SKM-1 treated with dmso at 0.1 percent for 144 hours (cell line): ENCODE measurements around the gene MRPL11.

Experiments
- DNase-seq: peaks from one replicate; lab custom pipeline; 2025; ENCODE audit not compliant: unreplicated experiment; lab: John Stamatoyannopoulos, UW

MRPL11 gene

DNA sequence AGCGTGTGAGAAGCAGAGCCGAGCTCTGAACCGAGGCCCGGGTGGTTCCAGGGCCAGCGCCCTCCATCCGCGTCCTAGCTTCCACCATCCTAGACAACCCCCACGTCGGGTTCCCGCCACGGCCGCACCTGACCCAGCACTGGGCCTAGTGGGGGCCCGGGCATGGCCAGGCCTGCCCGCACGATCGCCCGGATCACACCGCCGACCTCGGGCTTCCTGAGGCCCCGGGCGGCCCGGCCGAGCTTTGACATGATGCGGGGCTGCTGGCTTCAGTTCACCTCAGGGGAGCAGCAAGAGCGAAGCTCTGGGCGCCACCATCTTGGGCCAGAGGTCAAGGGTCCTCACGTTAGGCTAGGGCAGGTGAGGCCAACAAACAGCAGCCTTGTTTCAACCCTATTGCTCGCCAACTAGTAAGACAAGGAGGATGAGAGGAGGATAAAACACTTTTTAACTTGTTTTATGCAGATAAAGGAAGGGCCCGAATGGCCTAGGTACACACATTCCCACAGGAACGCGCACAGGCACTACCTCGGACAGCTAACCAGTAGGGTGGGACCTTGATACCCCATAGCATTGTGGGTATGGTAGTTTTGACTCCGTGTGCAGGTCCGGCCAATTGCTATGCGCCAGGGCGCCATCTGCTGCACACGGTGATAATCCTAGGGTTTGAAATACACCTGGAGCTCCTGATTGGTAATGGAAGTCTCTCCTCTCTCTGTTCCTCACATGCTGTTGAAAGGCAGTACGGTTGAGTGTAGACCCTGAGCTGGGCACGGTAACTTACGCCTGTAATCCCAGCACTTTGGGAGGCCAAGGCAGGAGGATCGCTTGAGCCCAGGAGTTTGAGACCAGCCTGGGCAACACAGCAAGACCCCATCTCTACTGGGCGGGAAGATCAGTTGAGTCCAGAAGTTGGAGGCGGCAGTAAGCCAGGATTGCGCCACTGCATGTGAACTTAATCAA lies at the start of gene MRPL11:
MRPL11 (minus strand) TSS at position 345 of the 963 bp plus-strand sequence; CDS start at position 251, 94 bp downstream.
- DNase-seq: peak; percentile 95

DNA sequence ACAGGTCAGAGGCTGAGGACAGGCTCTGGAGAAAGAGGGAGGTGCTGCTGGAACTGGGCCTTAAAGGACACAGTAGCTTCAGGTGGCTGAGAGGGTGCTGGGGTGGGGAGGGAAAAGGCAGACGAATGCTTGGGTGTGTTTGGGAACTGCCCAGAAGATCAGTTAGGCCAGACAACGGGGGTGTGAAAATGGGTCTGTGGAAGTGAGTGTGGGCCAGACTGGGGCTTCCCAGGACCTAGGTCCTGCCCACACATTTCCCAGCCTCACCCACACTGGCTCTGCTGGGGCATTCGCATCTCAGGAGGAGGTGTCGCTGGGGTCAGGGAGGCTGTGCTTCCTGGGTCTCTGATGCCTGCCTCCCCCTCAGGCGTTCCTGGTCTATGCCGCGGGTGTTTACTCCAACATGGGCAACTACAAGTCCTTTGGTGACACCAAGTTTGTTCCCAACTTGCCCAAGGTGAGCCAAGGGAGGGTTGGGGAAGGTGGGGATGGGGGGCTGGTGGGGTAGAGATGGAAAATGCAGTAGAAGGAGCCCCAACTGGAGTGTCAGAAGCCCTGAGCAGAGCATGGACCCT lies 46.2 kb upstream of the MRPL11 start:
- DNase-seq: no peak

DNA sequence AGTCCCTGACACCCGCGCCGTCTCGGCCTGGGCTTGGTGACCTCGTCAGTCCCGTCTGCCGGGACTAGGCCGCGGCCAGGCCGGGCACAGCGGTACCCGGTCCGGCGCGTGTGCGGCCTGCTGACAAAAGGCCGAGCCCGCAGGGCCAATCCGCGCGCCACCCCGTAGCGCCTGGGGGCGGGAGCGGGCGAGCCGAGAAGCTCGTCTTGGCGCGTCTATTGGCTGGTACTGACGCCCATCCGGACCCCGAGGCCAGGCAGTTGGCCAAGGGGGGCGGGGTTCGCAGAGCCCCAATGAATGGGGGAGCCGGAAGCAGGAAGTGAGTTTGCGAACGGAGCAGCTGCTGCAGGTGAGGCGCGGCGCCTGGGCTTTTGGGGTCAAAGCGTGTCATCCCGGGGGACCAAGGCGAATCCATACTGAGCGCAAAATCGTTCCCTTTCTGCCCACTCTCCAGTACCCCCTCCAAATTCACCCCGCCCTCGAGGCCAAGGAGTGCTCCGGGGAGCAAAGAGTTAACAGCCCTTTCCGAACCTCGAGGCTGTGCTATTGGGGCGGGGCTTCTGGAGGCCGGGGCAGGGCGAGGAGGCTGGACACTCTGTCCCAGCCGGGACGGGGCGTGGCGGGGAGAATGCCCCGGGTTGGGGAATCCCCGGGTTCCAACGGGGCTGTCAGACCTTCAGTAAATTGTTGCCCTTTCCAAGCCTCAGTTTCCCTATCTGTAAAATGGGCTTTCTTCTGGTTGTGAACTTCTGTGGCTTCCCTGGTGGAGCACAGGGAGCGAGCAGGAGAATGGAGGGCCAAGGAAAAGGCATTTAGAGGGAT lies 41.7 kb upstream of the MRPL11 start, which contains the start of gene DPP3:
DPP3 (plus strand) TSS at position 318 of the 822 bp plus-strand sequence. CDS start 1,767 bp downstream, outside the sequence.
- peak; percentile 95 for DNase-seq

DNA sequence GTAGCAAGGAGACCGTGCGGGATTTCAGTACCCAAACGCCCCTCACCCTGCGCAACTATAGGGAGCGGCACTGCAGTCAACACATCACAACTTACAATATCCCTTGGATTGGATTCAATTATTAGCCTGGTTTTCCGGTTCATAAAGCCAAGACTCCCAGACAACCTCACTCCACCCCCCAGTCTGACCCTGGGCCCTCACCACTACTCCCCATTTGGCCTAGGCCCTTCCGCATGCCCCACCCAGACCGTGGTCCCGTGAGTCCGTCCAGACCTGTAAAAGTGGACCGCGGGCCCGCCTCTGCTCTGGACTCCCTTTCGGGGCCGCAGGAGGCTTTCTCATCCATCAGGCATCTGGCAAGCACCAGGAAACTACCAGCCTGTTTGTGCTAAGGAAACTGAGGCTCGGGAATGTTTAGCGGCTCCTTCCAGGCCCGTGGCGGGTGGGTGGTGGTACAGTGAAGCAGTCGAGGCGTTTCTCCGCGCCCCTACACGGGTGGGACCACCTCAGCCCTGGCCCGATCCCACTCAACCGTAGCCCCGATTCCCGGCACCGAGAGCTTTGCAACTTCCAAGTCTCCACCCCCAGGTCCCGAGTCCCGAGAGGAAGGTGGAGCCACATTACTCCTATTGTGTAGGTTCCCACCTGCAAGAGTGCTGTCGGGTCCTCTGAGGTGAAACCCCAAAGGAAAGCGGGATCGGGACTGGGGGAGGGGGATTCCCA lies 40.9 kb upstream of the MRPL11 start:
- no peak for DNase-seq

DNA sequence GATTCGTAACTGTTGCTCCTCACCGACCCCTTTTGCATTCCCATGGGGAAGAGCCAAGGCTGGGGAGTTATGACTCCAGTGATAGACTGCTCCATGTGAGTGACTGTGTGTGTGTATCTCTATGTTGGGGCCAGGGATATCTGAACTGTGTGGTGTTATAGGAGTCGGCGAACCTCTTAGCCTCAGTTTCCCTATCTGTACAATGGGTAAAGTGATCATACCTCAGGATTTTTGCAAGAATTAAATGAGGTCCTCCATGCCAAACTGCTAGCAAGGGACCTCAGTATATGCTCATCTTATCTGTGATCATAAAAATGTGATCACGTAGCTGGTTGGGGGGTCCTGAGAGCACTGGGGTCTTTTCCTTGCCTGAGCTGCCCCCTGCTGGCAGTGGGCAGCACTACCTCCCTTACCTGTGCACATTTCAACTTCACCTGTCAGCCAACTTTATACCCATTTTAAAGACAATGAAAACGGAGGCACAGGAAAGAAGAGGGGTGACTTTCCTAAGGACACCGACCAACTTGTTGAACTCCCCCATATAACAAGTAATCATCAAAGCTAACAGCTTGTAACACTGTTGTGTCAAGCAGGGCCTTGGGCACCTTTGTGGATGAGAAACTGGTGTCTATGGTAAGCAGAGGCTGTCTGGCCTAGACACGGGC lies 40.2 kb upstream of the MRPL11 start:
- no peak for DNase-seq

DNA sequence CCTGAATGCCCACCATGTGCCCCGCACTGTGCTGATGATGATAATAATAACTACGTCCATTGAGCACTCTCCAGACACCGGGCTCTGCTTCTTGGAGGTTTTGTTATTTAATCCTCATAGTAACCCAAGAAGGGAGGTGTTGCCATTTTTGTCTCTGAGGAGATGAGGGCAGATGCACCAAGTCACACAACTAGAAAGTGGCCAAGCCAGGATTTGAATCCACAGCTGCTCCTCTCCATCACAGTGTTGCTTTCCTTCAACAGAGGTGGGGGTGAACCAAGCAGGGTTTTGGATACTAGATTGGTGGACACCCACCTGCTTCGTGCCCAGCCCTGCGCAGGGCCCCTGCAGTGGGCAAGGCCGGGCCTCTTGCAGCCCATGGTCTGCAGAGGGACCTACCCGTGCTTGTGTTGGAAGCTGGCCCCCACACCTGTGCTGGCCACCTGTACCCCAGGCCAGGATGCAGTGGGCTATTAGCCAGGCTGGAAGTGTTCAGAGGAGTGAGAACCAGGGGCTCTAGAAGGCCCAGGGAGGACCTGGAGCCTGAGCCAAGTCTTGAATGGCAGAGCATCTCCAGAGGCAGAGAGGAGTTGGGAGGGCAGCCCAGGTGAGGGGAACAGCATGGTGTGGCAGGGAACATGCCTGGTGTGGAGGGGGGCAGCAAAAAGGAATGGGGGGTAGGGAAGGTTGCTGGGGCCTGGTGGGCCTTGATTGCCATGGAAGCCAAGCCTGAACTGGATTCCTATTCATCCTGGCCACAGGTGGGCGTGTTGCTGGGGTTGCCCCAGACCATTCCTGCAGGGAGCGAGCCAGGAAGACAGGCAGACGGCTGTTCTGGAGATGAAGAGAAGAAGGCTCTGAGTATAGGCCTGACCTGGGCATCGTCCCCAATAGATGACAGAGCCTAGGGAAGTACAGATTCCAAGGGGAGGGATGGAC lies 38.9 kb upstream of the MRPL11 start:
- no peak for DNase-seq

DNA sequence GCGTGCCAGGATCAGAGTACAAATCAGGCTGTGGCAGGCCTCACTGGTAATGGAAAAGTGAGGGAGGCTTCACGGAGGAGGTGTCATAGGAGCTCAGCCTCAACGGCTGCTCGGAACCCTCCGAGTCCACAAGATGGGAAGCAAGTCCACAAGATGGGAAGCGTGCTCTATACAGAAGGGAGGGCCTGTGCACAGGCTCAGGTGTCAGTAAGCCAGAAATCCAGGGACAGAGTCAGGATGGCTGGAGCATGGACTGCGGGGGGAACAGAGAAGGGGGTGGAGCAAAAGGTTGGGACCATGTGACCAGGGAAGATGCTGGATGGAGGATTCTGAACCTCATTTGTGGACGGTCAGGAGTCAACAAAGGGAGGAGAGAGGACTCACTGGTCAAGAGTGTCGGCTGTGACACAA lies 38.2 kb upstream of the MRPL11 start:
- DNase-seq: no peak

DNA sequence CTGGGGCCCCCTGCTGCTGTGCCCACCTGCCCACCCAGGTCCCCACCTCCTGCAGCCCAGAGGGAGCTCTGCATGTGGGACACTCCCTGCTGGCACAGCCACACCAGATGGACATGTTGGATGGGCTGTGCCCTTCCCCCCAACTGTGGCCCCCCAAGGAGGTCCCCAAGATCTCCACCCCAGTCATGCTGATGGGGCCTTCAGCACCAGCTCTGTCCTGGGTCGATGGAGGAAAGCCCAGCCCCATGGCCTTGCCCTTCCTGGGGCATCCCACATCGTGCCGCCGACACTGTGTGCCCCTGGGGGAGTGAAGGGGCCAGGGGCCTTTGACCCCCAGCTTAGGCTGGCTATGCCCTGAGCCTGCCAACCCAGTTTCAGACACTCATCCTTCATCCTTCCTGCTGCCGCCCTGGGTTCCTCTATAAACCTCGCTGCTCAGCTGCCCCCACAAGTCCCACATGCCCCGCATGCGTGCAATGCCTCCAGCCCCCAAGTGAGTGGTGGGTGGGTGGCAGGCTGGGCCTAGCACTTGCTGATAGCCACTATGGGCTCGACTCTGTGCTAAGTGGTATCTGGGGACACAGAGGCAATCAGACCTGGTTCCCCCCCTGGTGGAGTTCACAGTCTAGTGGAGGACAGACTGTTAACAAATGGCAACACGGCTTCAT lies 37.7 kb upstream of the MRPL11 start:
- DNase-seq: no peak

DNA sequence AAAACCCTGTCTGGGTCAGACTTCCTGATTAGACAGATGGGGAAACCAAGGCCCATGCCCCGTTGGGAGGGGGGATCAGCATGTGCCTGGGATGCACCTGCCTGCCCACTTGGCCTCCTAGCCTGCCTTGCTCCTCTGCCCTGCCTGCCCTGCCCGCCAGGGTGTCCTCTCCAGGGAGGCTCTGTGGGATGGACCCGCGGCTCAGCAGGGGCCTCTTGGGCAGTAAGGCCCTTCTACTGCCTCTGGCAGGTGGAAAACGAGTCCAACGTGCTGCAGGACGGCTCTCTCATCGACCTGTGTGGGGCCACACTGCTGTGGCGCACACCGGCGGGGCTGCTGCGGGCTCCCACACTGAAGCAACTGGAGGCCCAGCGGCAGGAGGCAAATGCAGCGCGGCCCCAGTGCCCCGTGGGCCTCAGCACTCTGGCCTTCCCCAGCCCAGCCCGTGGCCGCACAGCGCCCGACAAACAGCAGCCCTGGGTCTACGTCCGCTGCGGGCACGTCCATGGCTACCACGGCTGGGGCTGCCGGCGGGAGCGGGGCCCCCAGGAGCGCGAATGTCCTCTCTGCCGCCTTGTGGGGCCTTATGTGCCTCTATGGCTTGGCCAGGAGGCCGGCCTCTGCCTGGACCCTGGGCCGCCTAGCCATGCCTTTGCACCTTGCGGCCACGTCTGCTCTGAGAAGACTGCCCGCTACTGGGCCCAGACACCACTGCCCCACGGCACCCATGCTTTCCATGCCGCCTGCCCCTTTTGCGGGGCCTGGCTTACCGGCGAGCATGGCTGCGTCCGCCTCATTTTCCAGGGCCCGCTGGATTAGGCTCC lies 36.9 kb upstream of the MRPL11 start:
- DNase-seq: no peak

DNA sequence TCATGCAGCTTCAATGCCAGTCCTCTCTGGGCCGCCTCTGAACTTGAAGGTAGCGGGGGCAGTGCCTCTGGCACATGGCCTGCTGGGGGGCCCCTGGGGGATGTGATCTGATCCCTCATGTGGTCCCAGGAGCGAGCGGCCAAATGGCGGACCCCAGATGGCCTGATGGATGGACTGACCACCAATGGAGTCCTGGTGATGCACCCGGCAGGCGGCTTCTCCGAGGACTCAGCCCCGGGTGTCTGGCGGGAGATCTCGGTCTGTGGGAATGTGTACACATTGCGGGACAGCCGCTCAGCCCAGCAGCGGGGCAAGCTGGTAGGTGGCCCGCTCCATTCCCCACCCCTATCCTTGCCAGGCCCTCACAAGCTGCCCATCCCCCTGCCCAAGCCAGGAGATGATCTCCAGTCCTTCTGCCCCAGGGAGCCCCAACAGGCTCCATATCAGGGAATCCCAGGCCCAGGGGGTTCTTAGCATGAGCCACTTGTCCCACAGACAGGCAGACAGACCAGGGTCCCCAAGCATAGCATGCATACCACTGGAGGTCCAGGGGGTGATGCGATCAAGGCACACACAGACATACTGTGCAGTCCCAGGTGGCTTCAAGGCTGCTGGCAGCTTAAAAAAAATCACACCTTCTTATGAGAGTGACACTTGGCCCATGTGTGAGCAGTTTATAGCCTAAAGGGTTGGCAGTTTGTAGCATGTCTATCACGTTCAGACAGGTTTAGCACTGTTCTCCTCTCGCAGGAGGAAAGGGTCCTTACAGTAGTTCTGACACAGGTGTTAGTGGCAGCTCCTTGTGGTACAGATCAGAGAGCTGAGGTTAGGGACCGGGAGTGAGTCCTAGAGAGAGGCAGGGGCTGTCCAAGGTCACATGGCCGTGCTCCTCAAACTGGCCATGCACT lies 35.2 kb upstream of the MRPL11 start:
- no peak for DNase-seq

DNA sequence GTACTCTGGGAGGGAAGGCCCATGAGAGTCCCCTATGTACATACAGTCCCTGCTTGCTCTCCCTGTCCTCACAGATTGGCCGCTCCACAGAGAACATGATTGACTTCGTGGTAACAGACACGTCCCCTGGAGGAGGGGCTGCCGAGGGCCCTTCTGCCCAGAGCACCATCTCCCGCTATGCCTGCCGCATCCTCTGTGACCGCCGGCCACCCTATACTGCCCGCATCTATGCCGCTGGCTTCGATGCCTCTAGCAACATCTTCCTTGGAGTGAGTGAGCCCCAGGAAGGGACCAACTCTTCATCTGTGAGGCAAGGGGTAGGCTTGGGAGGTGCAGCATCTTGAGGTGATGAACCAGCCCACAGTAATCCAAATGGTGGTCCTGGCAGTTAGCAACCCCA lies 34.5 kb upstream of the MRPL11 start:
- no peak for DNase-seq

DNA sequence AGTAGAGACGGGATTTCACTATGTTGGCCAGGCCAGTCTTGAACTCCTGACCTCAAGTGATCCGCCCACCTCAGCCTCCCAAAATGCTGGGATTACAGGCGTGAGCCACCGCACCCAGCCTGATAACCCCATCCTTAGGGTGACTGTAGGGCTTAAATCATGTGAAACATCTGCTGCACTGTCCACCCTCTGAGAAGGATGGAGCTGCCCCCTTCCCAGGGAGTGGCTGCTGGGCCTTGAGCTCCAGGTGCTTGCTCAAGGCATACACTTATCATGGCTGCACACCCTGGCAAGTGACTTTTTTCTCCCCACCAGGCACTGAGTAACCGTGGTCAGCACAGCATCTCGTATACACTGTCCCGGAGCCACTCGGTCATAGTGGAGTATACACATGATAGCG lies 33.4 kb upstream of the MRPL11 start:
- no peak for DNase-seq

DNA sequence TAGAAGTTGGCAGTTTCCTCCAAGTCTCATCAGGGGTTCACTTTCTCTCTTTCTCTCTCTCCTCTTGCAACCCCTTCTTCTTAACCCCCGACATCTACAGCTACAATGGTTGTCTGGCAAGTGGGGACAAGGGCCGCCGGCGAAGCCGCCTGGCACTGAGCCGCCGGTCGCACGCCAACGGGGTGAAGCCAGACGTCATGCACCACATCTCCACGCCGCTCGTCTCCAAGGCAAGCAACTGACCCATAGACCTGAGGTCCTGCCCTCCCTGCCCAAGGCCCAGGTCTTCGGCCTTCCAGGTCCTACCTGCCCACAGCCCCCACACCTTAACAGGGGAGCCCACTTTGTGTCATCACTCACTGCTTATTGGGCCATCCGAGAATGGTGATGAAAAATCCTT lies 32.5 kb upstream of the MRPL11 start:
- no peak for DNase-seq

DNA sequence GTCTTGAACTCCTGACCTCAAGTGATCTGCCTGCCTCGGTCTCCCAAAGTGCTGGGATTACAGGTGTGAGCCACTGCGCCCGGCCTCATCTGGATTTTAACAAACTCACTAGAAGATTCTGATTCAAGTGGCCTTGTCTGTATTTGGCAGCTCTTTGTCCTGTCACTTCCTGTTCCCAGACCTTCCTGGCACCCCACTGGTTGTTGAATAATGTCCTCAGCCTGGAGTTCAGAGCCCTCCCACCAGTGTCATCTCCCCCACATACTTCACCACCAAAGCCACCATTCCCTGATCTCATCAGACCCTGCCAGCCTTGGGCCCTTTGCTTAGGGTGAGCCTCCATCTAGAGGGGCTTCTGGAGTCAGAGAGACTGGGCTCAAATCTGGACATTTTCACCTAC lies 31.4 kb upstream of the MRPL11 start:
- DNase-seq: no peak

DNA sequence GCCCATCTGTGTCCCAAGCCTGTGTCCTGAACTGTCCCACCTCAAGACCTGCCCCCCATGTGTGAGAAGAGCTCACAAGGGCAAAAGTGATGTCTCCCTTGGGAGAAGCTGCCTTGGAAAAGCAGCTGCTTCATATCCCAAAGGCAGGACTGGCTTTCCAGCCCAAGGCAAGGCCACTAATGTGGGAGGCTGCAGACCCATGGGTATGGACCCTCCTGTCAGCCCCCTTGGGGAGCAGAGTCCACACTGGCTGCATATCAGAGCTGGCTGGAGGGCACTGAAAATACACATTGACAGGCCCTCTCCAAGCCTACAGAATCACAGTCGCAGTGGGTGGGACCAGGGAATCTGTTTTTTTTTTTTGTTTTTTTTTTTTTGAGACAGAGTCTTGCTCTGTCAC lies 30.8 kb upstream of the MRPL11 start:
- no peak for DNase-seq

DNA sequence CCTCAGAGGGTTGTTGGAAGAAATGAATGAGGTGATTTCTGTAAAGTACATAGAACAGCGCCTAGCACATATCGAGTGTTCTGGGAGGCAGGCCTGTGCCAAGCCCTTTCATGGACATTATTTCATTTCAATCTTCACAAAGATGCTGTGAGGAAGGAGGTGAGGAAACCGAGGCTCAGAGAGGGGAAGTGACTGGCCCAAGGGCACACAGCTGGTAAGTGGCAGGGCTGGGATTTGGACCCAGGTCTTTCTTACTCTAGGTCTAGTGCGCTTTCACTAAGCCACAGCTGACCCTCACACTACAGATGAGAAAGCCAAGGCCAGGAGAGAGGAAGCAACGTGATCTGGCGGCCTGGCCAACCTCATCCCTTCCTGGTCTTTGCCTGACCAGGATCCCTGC lies 30.0 kb upstream of the MRPL11 start:
- no peak for DNase-seq

DNA sequence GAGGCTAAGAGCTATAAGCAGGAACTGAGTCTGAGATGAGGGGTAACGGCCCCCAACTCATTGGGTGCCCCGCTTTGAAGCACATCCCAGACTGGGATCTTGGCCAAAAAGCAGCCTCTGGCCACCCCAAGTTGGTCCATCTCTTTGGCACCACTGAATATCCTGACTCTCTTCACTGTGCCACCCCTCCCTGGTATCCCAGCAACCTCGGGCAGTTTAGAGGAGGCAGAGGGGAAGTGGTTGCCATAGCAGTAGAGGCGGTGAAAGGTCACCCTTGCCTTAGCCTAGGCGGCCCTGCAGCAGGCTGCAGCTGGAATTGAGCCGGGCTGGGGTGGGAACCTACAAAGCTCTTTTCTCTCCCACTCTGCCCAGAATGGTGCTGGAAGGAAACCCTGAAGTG lies 29.1 kb upstream of the MRPL11 start:
- peak; percentile 86 for DNase-seq
